Stimulated activated CD4-positive, alpha-beta T cell treated with anti-CD3 and anti-CD28 coated beads, TNF-alpha, amount 100 ng/mL, for 1 hour (primary cell): ENCODE results near the gene LRWD1.
"Not testable (repeated sequence)": the region's sequence is repeated elsewhere in the genome, so short reads cannot be mapped to it uniquely, and the experiment has no call there.

Experiments
- DNase-seq, 3 donors: peaks; one replicate each; pipeline ENCODE4 v3.0.0-alpha.2; 2020; ENCODE audit warnings: low read depth in 3 of 3, low spot score in 1 of 3

LRWD1 gene

GRCh38 chr7:102467581-102468477 lies 3.0 kb downstream of the LRWD1 start:
- no peak for DNase-seq

- DNase-seq, result no peak
These were observed 3.9 kb downstream of the LRWD1 start for GRCh38 chr7:102468478-102469350.

- DNase-seq, result no peak
These were observed 4.7 kb downstream of the LRWD1 start for GRCh38 chr7:102469351-102469971.

- DNase-seq, result no peak
These were observed 5.4 kb downstream of the LRWD1 start for GRCh38 chr7:102469972-102470825.

GRCh38 chr7:102471791-102472125 lies 7.0 kb downstream of the LRWD1 start:
- no peak for DNase-seq

GRCh38 chr7:102472126-102473041 lies 7.6 kb downstream of the LRWD1 start:
- no peak for DNase-seq

- DNase-seq, result no peak
These were observed 8.6 kb downstream of the LRWD1 start for GRCh38 chr7:102473271-102473991.

- not testable (repeated sequence) for DNase-seq
These were observed 9.3 kb downstream of the LRWD1 start for GRCh38 chr7:102474116-102474515.

- not testable (repeated sequence) for DNase-seq
These were observed 10.1 kb downstream of the LRWD1 start for GRCh38 chr7:102474736-102475435.

- peak; percentile 76 to 99 (median 85) for DNase-seq
These were observed 13.8 kb downstream of the LRWD1 start, which contains the start of gene POLR2J for GRCh38 chr7:102478314-102479208. Gene POLR2J, minus strand, starts transcription at chr7:102478922. Its CDS starts 62 bp downstream, at chr7:102478860.

GRCh38 chr7:102479209-102479584 lies 14.4 kb downstream of the LRWD1 start:
- not testable (repeated sequence) for DNase-seq

GRCh38 chr7:102479982-102480637 lies 15.3 kb downstream of the LRWD1 start:
- not testable (repeated sequence) for DNase-seq

GRCh38 chr7:102481962-102482361 lies 17.2 kb downstream of the LRWD1 start:
- DNase-seq, result not testable (repeated sequence)

GRCh38 chr7:102484317-102484716 lies 19.5 kb downstream of the LRWD1 start:
- not testable (repeated sequence) for DNase-seq

GRCh38 chr7:102490529-102491075 lies 25.8 kb downstream of the LRWD1 start:
- peak in 1 of 3 donors; percentile 47 for DNase-seq

GRCh38 chr7:102493220-102493935 lies 28.6 kb downstream of the LRWD1 start:
- not testable (repeated sequence) for DNase-seq
